Peyer's patch (tissue), 4 donors: Measurements from ENCODE around the gene CHEK1. TPM values are rescaled to one million over a fixed set of nuclear protein-coding genes. Genes with fewer than 3 reads are reported as not detected.

Source experiments
- DNase-seq, 3 donors: peaks; one replicate each; pipeline ENCODE4 v3.0.0-alpha.2; 2017 to 2019
- H3K27ac ChIP-seq, 4 donors: fragments of 200-600 bp; sonication (generic); one replicate each; pipeline ENCODE4 v1.5.1; 2016 to 2019
- H3K27me3 ChIP-seq, 2 donors: fragments of 200-600 bp; sonication (generic); one replicate each; pipeline ENCODE4 v1.5.1; 2019
- H3K36me3 ChIP-seq, 3 donors: fragments of 200-600 bp; sonication (generic); one replicate each; pipeline ENCODE4 v1.5.1; 2016 to 2019
- H3K4me1 ChIP-seq, 4 donors: fragments of 200-600 bp; sonication (generic); one replicate each; pipeline ENCODE4 v1.5.1; 2016 to 2019
- H3K4me3 ChIP-seq, 4 donors: fragments of 200-600 bp; sonication (generic); 1 replicate in 3 of 4; 2 replicates in 1 of 4; pipeline ENCODE4 v1.5.1; 2016 to 2019; ENCODE audit warnings: mild to moderate bottlenecking in 1 of 4
- H3K9me3 ChIP-seq, 4 donors: fragments of 200-600 bp; sonication (generic); one replicate each; pipeline ENCODE4 v1.5.1; 2016 to 2019; ENCODE audit warnings: mild to moderate bottlenecking in 1 of 4
- POLR2A ChIP-seq, 2 donors: fragments of 450-650 bp; IDR thresholded peaks; one replicate each; pipeline ENCODE4 v1.5.1; 2017; ENCODE audit warnings: antibody characterized with exemption in 2 of 2, mild to moderate bottlenecking in 2 of 2, moderate library complexity in 2 of 2
- total RNA-seq, 4 donors: library from RNA; depleted of rRNA; stranded (reverse); fragments of >200 nt; gene quantifications; one replicate each; pipeline ENCODE4 v1.1.0, GENCODE V29; 2016
- TF ChIP-seq, protein P1 (sequence below), 6 experiments: fragments of 450-650 bp in 4 of 6; fragments of 200-600 bp in 2 of 6; sonication (generic) in 1 of 6; IDR thresholded peaks; one replicate each; pipeline ENCODE4 v1.5.1; 2017 to 2019; ENCODE audit warnings: antibody characterized with exemption in 6 of 6, mild to moderate bottlenecking in 3 of 6, moderate library complexity in 1 of 6

The CHEK1 gene
- total RNA-seq, 4 donors from 2014 or later = 4.2 to 13.2 (median 6.3) TPM

DNA sequence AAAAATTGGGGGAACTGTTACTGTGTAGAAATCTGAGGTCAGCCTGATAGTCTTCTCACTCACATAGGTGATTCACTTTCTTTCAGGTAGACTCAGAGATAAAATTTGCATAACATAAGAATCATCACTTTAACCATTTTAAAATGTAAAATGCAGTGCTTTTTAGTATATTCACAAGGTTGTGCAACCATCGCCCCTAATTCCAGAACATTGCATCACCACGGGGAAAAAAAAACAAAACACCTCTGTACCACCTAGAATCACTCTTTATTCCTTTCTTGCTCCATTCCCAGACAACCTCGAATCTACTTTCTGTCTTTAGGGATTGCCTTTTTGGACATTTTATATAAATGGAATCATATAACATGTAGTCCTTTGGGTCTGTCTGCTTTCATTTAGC is 20.9 kb downstream of the CHEK1 start:
- no peaks in the 10 kb centered on the region for H3K9me3 ChIP-seq
- H3K36me3 ChIP-seq = no peaks in the 10 kb centered on the region
- no peak for DNase-seq
- H3K4me1 ChIP-seq = no peaks in the 10 kb centered on the region
- no peak for TF ChIP-seq POLR2A (IDR thresholded peaks at IDR 0.05)
- TF ChIP-seq, protein P1, sequence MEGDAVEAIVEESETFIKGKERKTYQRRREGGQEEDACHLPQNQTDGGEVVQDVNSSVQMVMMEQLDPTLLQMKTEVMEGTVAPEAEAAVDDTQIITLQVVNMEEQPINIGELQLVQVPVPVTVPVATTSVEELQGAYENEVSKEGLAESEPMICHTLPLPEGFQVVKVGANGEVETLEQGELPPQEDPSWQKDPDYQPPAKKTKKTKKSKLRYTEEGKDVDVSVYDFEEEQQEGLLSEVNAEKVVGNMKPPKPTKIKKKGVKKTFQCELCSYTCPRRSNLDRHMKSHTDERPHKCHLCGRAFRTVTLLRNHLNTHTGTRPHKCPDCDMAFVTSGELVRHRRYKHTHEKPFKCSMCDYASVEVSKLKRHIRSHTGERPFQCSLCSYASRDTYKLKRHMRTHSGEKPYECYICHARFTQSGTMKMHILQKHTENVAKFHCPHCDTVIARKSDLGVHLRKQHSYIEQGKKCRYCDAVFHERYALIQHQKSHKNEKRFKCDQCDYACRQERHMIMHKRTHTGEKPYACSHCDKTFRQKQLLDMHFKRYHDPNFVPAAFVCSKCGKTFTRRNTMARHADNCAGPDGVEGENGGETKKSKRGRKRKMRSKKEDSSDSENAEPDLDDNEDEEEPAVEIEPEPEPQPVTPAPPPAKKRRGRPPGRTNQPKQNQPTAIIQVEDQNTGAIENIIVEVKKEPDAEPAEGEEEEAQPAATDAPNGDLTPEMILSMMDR (IDR thresholded peaks at IDR 0.05) = no peak
- H3K4me3 ChIP-seq = no peak overlapping the region
- H3K27ac ChIP-seq = no peak overlapping the region
- H3K27me3 ChIP-seq = no peaks in the 10 kb centered on the region

DNA sequence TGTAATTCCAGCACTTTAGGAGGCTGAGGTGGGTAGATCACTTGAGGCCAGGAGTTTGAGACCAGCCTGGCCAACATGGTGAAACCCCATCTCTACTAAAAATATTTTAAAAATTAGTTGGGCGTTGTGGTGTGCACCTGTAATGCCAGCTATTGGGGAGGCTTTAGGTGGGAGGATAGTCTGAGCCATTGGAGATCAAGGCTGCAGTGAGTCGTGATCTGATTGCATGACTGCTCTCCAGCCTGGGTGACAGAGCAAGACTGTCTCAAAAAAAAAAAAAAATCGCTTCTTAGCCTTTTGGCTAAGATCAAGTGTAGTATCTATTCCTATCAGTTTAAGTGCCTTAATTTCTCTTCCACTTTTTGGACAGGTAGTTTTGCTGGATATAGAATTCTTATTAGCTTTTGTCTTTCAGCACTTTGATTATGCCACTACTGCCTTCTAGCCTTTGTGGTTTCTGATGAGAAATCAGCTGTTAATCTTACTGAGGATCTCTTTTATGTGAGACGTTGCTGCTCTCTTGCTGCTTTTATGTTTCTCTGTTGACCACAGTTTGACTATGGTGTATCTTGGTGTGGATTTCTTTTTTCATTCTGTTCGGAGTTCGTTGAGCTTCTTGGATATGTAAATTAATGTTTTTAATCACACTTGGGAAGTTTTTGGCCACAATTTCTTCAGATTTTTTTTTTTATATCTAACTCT is 24.7 kb downstream of the CHEK1 start:
- Histone ChIP-seq H3K9me3 (no peaks in the 10 kb centered on the region), H3K27ac (no peak overlapping the region), H3K4me1 (no peaks in the 10 kb centered on the region), H3K27me3 (no peaks in the 10 kb centered on the region), H3K4me3 (no peak overlapping the region), H3K36me3 (no peaks in the 10 kb centered on the region)
- DNase-seq = no peak
- TF ChIP-seq POLR2A (IDR thresholded peaks at IDR 0.05) = no peak
- TF ChIP-seq, protein P1 (IDR thresholded peaks at IDR 0.05) = no peak

DNA sequence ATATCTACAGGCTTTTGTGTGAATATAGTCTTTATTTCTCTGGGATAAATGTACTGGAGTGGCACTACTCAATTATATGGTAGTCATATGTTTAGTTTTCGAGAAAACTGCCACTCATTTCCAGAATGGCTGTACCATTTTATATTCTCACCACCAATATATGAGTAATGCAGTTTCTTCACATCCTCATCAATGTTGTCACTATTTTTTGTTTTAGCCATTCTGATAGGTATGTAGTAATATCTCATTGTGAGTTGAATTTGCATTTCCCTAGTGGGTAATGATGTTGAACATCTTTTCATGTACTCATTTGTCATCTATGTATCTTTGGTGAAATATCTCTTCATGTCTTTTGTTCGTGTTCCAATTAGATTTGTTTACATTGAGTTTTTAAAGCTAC is 37.7 kb downstream of the CHEK1 start:
- no peak for TF ChIP-seq POLR2A (IDR thresholded peaks at IDR 0.05)
- TF ChIP-seq, protein P1 (IDR thresholded peaks at IDR 0.05) = no peak
- no peak overlapping the region for H3K4me3 ChIP-seq
- no peaks in the 10 kb centered on the region for H3K9me3 ChIP-seq
- no peaks in the 10 kb centered on the region for H3K4me1 ChIP-seq
- no peaks in the 10 kb centered on the region for H3K36me3 ChIP-seq
- H3K27ac ChIP-seq = no peak overlapping the region
- H3K27me3 ChIP-seq = no peaks in the 10 kb centered on the region
- DNase-seq = no peak

DNA sequence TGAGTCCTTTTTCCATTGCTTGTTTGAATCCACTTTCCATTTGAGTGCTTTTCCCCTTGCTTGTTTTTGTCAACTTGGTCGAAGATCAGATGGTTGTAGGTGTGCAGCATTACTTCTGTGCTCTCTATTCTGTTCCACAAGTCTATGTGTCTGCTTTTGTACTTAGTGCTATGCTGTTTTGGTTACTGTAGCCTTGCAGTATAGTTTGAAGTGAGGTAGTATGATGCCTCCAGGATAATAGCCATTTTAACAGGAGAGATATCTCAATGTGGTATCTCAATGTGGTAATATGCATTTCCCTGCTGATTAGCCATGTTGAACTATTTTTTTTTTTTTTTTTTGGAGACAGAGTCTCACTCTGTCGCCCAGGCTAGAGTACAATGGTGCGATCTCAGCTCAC is 38.9 kb downstream of the CHEK1 start:
- Histone ChIP-seq H3K27ac (no peak overlapping the region), H3K27me3 (no peaks in the 10 kb centered on the region), H3K4me3 (no peak overlapping the region), H3K4me1 (no peaks in the 10 kb centered on the region), H3K36me3 (no peaks in the 10 kb centered on the region), H3K9me3 (no peaks in the 10 kb centered on the region)
- TF ChIP-seq POLR2A (IDR thresholded peaks at IDR 0.05) = no peak
- TF ChIP-seq, protein P1 (IDR thresholded peaks at IDR 0.05) = no peak
- DNase-seq = no peak

DNA sequence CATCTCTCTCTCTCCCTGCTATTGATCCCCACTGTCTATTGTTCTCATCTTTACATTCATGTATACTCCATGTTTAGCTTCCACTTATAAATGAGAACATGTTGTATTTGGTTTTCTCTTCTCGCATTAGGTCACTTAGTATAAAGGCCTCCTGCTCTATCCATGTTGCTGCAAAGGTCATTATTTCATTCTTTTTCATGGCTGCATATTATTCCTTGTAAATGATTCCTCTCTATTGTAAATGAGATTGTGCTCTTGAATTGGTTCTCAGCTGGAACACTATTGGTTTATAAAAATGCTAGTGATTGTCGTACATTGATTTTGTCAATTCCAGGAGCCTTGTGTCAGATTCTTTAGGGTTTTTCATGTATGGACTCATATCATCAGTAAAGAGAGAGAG is 42.2 kb downstream of the CHEK1 start:
- Histone ChIP-seq H3K27ac (no peak overlapping the region), H3K36me3 (no peaks in the 10 kb centered on the region), H3K4me3 (no peak overlapping the region), H3K9me3 (no peaks in the 10 kb centered on the region), H3K27me3 (no peaks in the 10 kb centered on the region), H3K4me1 (no peaks in the 10 kb centered on the region)
- no peak for TF ChIP-seq POLR2A (IDR thresholded peaks at IDR 0.05)
- TF ChIP-seq, protein P1 (IDR thresholded peaks at IDR 0.05) = no peak
- no peak for DNase-seq

DNA sequence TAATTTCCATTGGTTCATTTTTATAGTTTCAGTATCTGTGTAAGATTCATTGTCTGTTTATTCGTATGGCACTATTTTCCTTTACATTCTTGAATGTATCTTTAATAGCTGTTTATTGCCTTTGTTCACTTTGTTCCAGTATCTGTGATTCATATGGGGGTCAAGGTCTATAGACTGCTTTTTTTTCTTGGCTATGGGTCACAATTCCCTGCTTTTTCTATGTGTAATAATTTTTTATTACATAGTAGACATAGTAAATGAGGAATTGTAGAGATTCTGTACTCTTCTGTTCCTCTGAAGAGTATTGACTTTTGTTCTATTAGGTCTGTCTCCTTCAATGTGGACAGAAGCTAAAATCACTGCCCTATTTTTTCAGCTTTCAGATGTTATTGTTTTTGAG is 45.2 kb downstream of the CHEK1 start:
- no peaks in the 10 kb centered on the region for H3K4me1 ChIP-seq
- no peak for DNase-seq
- H3K27ac ChIP-seq = no peak overlapping the region
- TF ChIP-seq POLR2A (IDR thresholded peaks at IDR 0.05) = no peak
- TF ChIP-seq, protein P1 (IDR thresholded peaks at IDR 0.05) = no peak
- no peaks in the 10 kb centered on the region for H3K36me3 ChIP-seq
- H3K27me3 ChIP-seq = no peaks in the 10 kb centered on the region
- no peaks in the 10 kb centered on the region for H3K9me3 ChIP-seq
- H3K4me3 ChIP-seq = no peak overlapping the region
